ENCODE results near the gene GATM. TPM values are rescaled to one million over a fixed set of nuclear protein-coding genes. Genes with fewer than 3 reads are reported as not detected.

The GATM gene
- total and polyA plus RNA-seq, 2 of the 4 experiments (the other 2 are of a cell fraction), result 0.10 to 0.18 TPM

GRCh38 chr15:45373976-45374375, 4.4 kb downstream of the GATM start:
- no peak overlapping the region for H3K4me2 ChIP-seq (ENCODE audit: low read depth, low read length)
- 0 out of 2 replicates have a peak, but pooled peaks cover 2% of the 10 kb centered on the region for H3K4me1 ChIP-seq (ENCODE audit: control insufficient read depth, insufficient read depth, low read length)
- no peak overlapping the region for H2BK20ac ChIP-seq (ENCODE audit: low read depth, low read length)
- H3K23ac ChIP-seq (ENCODE audit: low read depth, low read length), result no peak overlapping the region
- in situ Hi-C loops (cut with MboI; ENCODE audit: low sequenced_read_pairs) (no loop called here), dilution Hi-C loops (cut with HindIII; ENCODE audit: low sequenced_read_pairs, unreplicated experiment) (no loop called here), intact Hi-C loops (cut with micrococcal nuclease) (no loop called here)
- no peak for DNase-seq
- H3K27me3 ChIP-seq (ENCODE audit: control insufficient read depth, insufficient read depth, low read length), result peaks cover 42% of the 10 kb centered on the region
- H3K9me1 ChIP-seq (ENCODE audit: insufficient read depth, low read length), result no peaks in the 10 kb centered on the region
- no peak overlapping the region for H3K14ac ChIP-seq (replicated peaks; ENCODE audit: low read depth, low read length)
- no peak overlapping the region for H2AK5ac ChIP-seq (ENCODE audit: low read depth, low read length)
- no peaks in the 10 kb centered on the region for H3K36me3 ChIP-seq (ENCODE audit: control insufficient read depth, insufficient read depth, low read length)
- ChIA-PET CTCF (no interaction called here), POLR2A (ENCODE audit: unreplicated experiment) (no interaction called here)
- TF ChIP-seq CEBPB (IDR thresholded peaks at IDR 0.05; ENCODE audit: low read depth, low read length) (no peak), RFX5 (IDR thresholded peaks at IDR 0.05; ENCODE audit: low read depth, low read length) (no peak), SMC3 (IDR thresholded peaks at IDR 0.05; ENCODE audit: low read depth, low read length) (no peak), MAFK (IDR thresholded peaks at IDR 0.05; ENCODE audit: low read depth, low read length) (no peak), CTCF (conservative IDR thresholded peaks at IDR 0.05; ENCODE audit: low read depth, low read length) (no peak), RAD21 (IDR thresholded peaks at IDR 0.05; ENCODE audit: low read length) (no peak), FOS (IDR thresholded peaks at IDR 0.05; ENCODE audit: low read depth, low read length) (no peak), RCOR1 (IDR thresholded peaks at IDR 0.05; ENCODE audit: insufficient replicate concordance, low read length) (no peak), CHD1 (IDR thresholded peaks at IDR 0.05; ENCODE audit: low read depth, low read length) (no peak), ELK1 (IDR thresholded peaks at IDR 0.05; ENCODE audit: borderline replicate concordance, low read depth, low read length) (no peak), POLR2A (IDR thresholded peaks at IDR 0.05; ENCODE audit: low read depth, low read length) (no peak), NFE2L2 (IDR thresholded peaks at IDR 0.05; ENCODE audit: low read depth, low read length) (no peak), MAZ (IDR thresholded peaks at IDR 0.05; ENCODE audit: borderline replicate concordance, low read depth, low read length) (no peak), USF2 (IDR thresholded peaks at IDR 0.05; ENCODE audit: low read depth, low read length) (no peak), MXI1 (IDR thresholded peaks at IDR 0.05; ENCODE audit: borderline replicate concordance, low read depth, low read length) (no peak)
- WGBS, 2 experiments (ENCODE audit: extremely low coverage in 2 of 2, insufficient read length in 1 of 2), result no CpG with 5 or more reads among the region's 2 CpGs
- no peak overlapping the region for H4K5ac ChIP-seq (ENCODE audit: low read depth, low read length)
- H2AFZ ChIP-seq (replicated peaks; ENCODE audit: low read length, poor library complexity), result no peak overlapping the region
- H4K91ac ChIP-seq (ENCODE audit: insufficient read depth, low read depth, low read length), result no peak overlapping the region
- no peak overlapping the region for H3K4me3 ChIP-seq (ENCODE audit: insufficient read depth, low read depth, low read length)
- no TSS peak for BruUV-seq (replicated peaks)
- no peak overlapping the region for H3K18ac ChIP-seq (ENCODE audit: low read depth, low read length)
- no peak overlapping the region for H3K56ac ChIP-seq (ENCODE audit: extremely low read depth, insufficient read depth, low read length)
- H4K8ac ChIP-seq (ENCODE audit: low read depth in 2 of 2, low read length in 2 of 2), result no peak overlapping the region
- H3K27ac ChIP-seq (ENCODE audit: insufficient read depth, low read length), result no peak overlapping the region
- H3K9me3 ChIP-seq (ENCODE audit: control insufficient read depth, insufficient read depth, low read length), result no peaks in the 10 kb centered on the region
- H2BK120ac ChIP-seq (ENCODE audit: low read depth, low read length), result no peak overlapping the region
- no peak overlapping the region for H2BK15ac ChIP-seq (ENCODE audit: low read depth, low read length)
- ATAC-seq (ENCODE audit: low read depth), result no peak
- no peaks in the 10 kb centered on the region for H4K20me1 ChIP-seq (ENCODE audit: insufficient read depth, low read length)
- H3K4ac ChIP-seq (ENCODE audit: low read depth, low read length), result no peak overlapping the region
- H2AK9ac ChIP-seq (replicated peaks; ENCODE audit: low read depth, low read length, poor library complexity), result no peak overlapping the region
- H2BK5ac ChIP-seq (ENCODE audit: low read depth, low read length, poor library complexity, severe bottlenecking), result no peak overlapping the region
- no peak overlapping the region for H3K9ac ChIP-seq (ENCODE audit: low read depth, low read length)
- H3K79me1 ChIP-seq (ENCODE audit: low read depth in 1 of 2, low read length in 2 of 2), result no peaks in the 10 kb centered on the region
